D341Med (cell line): ENCODE measurements around the gene DCBLD2.

Source experiments
- DNase-seq: peaks from one replicate; pipeline ENCODE4 v3.0.0; 2012; ENCODE audit warnings: low spot score

DCBLD2 gene

GRCh38 chr3:98769448-98769847 lies 132.0 kb downstream of the DCBLD2 start:
- DNase-seq = no peak

- DNase-seq = no peak
Observed at GRCh38 chr3:98768961-98769360, 132.5 kb downstream of the DCBLD2 start.

GRCh38 chr3:98766924-98767323 lies 134.6 kb downstream of the DCBLD2 start:
- DNase-seq = no peak

GRCh38 chr3:98765721-98766120 lies 135.8 kb downstream of the DCBLD2 start:
- no peak for DNase-seq

GRCh38 chr3:98764472-98764884 lies 137.0 kb downstream of the DCBLD2 start:
- DNase-seq = no peak

GRCh38 chr3:98763819-98764418 lies 137.6 kb downstream of the DCBLD2 start:
- no peak for DNase-seq

DNA sequence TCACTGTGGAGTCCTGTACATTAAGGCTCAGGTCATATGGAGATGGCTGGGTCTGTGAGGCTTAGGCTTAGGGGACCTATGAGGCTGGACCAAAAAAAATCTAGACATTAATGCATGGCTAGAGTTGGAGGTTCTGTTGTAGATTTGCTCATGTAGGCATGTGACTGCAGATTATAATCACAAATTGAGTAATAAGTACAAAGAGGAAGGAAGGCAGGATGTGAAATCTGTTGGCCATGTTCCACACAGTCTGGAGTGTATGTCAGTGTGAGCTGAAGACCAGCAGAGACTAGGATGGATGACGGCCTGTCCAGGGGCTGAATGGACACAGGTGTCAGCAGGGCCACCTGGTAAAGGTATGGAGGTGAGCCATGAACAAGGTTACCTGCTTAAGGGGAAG lies 138.4 kb downstream of the DCBLD2 start, which contains the start of gene ST3GAL6:
ST3GAL6 (plus strand) TSS at position 265 of the 400 bp plus-strand sequence. CDS start 5,101 bp downstream, outside the sequence.
- DNase-seq = no peak

GRCh38 chr3:98761643-98762229 lies 139.8 kb downstream of the DCBLD2 start:
- no peak for DNase-seq

DNA sequence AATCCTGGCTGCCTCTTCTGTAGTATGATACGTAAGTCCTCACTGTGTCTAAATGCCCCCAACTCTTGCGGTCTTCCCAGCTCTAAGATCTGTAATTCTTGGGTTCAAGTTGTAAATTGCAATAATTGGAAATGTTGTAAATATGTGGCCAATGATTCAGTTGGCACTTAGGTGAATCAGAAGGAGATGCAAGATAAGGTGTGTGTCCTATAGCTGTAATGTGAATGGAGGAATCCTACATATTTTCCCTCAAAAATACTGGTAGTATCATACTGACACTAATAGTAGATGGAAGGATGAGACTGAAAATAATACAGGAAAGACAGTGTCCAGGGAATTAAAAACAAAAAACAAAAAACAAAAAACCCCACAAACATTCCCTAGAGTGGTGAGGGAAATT lies 141.9 kb downstream of the DCBLD2 start:
- no peak for DNase-seq

DNA sequence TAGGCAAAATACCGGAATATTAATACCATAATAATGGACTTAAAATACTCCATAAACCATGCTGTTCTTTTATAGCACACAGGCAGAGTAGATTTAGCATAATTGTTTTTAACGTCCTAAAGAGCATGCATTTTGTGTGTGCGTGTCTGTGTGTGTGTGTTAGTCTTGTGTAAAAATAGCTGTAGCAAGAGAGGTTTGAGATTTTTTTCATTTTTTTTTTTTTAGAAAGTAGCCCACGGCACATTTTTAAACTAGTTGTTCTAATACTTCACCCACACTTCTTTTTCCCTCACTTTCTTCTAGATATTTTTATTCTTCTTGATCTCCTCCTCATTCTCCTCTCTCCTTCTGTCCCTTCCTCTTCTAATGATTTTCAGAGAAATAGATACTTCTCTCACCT lies 145.9 kb downstream of the DCBLD2 start:
- DNase-seq = no peak

- DNase-seq = no peak
Observed at GRCh38 chr3:98754483-98754882, 147.0 kb downstream of the DCBLD2 start.

DNA sequence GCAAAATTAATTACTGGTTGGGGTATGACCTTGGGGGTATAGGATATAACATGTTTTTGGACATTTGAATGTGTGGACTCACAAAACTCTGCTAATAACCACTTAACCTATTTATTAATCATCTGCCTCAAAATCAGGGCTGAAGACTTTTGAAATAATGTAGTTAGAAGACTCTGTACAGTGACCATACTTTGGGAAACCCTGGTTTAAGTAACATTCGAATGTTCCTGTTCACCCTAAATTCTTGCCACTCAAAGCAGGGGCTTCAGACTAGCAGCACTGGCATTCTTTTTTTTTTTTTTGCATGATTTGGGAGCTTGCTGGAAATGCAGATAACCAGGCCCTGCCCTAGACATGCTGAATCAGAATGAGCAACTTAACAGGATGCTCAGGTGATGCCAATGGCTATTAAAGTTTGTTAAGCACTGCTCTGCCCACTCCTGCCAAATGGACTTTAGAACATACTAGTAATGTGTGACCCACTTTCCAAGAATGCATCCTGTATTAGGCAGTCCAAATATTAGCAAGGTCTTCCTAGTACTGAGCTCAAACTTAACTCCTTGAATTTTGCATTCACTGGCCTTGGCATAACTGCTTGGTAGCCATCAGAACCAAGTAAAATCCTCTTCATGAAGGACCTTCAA lies 151.1 kb downstream of the DCBLD2 start:
- no peak for DNase-seq

GRCh38 chr3:98746882-98747281 lies 154.6 kb downstream of the DCBLD2 start:
- no peak for DNase-seq

DNA sequence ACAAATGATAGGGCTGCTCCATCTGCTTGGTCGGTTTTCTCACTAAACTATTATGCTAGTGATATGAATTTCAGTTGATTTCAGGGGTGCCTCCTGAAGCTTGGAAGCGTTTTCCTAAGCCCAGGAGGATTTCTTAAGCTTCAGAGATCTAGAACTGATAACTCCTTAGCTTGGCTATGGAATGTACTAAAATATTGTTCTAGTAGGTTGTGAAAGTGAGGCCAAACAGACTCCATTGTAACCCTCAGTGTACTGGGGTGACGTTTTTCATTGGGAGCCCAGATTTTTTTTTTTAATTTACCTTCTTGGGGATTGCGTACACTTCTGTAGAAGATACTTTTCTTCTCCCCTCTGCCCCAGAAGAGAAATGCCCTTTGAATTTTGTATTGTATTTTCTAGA lies 155.4 kb downstream of the DCBLD2 start:
- DNase-seq = no peak
